ENCODE results near the gene TIGD3. TPM values are rescaled to one million over a fixed set of nuclear protein-coding genes. Genes with fewer than 3 reads are reported as not detected.
A peak's percentile ranks its signal among the peaks of the same experiment; 100 is the strongest.

The TIGD3 gene
- total RNA-seq, 1 experiment from 2014 or later, result 1.7 TPM

DNA sequence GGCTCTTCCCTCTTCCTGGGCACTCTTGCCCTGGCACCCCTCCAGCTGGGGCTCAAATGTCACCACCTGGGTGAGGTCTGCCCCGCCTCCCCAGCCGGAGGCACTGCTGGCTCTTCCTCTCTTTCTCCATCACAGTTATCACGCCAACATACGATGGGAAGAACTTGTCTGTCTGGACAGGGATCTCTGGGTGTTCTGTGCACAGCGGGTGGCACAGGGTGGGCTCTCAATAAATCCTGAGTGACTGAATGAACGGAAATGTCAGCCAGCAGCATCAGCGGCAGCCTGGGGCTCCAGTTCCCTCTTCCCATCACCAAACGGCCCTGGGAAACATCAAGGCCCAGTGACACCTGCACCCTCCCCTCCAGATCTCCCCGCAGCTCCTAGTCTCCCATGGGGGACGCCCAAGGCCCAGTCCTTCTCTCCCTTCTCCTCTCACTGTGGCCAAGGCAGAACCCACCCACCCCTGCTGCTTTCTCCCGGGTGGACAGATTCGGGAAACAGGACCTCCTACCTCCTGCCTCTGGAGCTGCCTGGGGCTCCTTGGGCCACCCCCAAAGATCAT lies 28.3 kb downstream of the TIGD3 start:
- intact Hi-C loops (cut with micrococcal nuclease; ENCODE audit: unreplicated experiment), result loop anchor here (1.0 to 2.0 kb wide), 4 partner anchors 39 to 188 kb away; partner anchors contain the start of genes NEAT1 and ZNRD2
- Histone ChIP-seq H3K27ac (peak overlapping the region; percentile 93), H3K4me1 (replicated peaks; ENCODE audit: insufficient read depth) (peaks cover 70% of the 10 kb centered on the region), H3K4me3 (peak overlapping the region; percentile 48; the same call in 1 of the 2 replicates), H3K27me3 (ENCODE audit: insufficient read depth, low read depth) (no peaks in the 10 kb centered on the region), H3F3A (ENCODE audit: insufficient read depth, low read depth) (peaks cover 55% of the 10 kb centered on the region), H3K9me2 (ENCODE audit: insufficient read depth) (no peaks in the 10 kb centered on the region), H3K9me3 (ENCODE audit: insufficient read depth, low read depth) (no peaks in the 10 kb centered on the region), H3K4me2 (peak overlapping the region; percentile 83), H3K79me2 (ENCODE audit: low read depth) (peaks cover 19% of the 10 kb centered on the region; the same call in 1 of the 2 replicates), H2AFZ (no peak overlapping the region), H3K36me3 (ENCODE audit: low read depth) (no peaks in the 10 kb centered on the region), H4K20me1 (ENCODE audit: insufficient read depth) (no peaks in the 10 kb centered on the region)
- BruUV-seq (replicated peaks), result TSS peak; percentile 66
- TF ChIP-seq, protein P1, sequence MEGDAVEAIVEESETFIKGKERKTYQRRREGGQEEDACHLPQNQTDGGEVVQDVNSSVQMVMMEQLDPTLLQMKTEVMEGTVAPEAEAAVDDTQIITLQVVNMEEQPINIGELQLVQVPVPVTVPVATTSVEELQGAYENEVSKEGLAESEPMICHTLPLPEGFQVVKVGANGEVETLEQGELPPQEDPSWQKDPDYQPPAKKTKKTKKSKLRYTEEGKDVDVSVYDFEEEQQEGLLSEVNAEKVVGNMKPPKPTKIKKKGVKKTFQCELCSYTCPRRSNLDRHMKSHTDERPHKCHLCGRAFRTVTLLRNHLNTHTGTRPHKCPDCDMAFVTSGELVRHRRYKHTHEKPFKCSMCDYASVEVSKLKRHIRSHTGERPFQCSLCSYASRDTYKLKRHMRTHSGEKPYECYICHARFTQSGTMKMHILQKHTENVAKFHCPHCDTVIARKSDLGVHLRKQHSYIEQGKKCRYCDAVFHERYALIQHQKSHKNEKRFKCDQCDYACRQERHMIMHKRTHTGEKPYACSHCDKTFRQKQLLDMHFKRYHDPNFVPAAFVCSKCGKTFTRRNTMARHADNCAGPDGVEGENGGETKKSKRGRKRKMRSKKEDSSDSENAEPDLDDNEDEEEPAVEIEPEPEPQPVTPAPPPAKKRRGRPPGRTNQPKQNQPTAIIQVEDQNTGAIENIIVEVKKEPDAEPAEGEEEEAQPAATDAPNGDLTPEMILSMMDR (conservative IDR thresholded peaks at IDR 0.05), result no peak
- no peak for TF ChIP-seq EZH2 (IDR thresholded peaks at IDR 0.05; ENCODE audit: low read depth)
- POLR2A ChIA-PET (ENCODE audit: unreplicated experiment), result interaction anchor here (0.5 to 1.2 kb wide), 3 partner anchors 25 to 111 kb away, joined by 6 to 18 read pairs (median 9); no protein-coding TSS in a partner anchor
- CTCF ChIA-PET, result interaction anchor here (0.6 kb wide), 2 partner anchors 255 to 270 kb away, joined by 3 read pairs; no protein-coding TSS in a partner anchor
- DNase-seq, result peak; percentile 90 to 97

DNA sequence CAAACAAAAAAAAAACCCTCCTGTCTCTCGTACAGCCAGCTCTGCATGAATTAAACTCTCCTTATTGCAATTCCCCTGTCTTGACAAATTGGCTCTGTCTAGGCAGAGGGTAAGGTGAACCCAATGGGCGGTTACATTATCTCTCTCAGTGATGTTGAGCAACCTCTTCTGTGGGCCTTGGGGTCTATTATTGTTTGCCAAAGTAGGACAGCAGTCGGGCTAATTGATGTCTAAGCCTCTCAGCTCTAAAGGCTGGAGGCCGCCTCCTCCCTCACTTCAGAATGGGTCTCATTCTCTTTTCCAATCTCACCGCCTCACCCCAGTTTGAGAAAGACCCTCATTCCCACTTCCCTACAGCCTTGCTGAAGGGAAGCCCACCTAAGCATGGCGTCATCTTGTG lies 29.2 kb downstream of the TIGD3 start:
- ChIA-PET CTCF (no interaction called here), POLR2A (ENCODE audit: unreplicated experiment) (no interaction called here)
- Histone ChIP-seq H3K27me3 (ENCODE audit: insufficient read depth, low read depth) (no peaks in the 10 kb centered on the region), H2AFZ (no peak overlapping the region), H3K4me1 (replicated peaks; ENCODE audit: insufficient read depth) (peaks cover 71% of the 10 kb centered on the region), H4K20me1 (ENCODE audit: insufficient read depth) (no peaks in the 10 kb centered on the region), H3K9me2 (ENCODE audit: insufficient read depth) (no peaks in the 10 kb centered on the region), H3K4me3 (no peak overlapping the region), H3K27ac (peak overlapping the region; percentile 93), H3K9me3 (ENCODE audit: insufficient read depth, low read depth) (no peaks in the 10 kb centered on the region), H3K36me3 (ENCODE audit: low read depth) (no peaks in the 10 kb centered on the region), H3F3A (ENCODE audit: insufficient read depth, low read depth) (peaks cover 54% of the 10 kb centered on the region), H3K79me2 (ENCODE audit: low read depth) (peaks cover 19% of the 10 kb centered on the region; the same call in 1 of the 2 replicates), H3K4me2 (peak overlapping the region; percentile 83)
- TF ChIP-seq EZH2 (IDR thresholded peaks at IDR 0.05; ENCODE audit: low read depth), result no peak
- TF ChIP-seq, protein P1 (conservative IDR thresholded peaks at IDR 0.05), result no peak
- intact Hi-C loops (cut with micrococcal nuclease; ENCODE audit: unreplicated experiment), result loop anchor here (2.0 kb wide), 1 partner anchor 187 kb away; the partner anchor contains the start of gene ZNRD2
- BruUV-seq (replicated peaks), result no TSS peak
- DNase-seq, result no peak

DNA sequence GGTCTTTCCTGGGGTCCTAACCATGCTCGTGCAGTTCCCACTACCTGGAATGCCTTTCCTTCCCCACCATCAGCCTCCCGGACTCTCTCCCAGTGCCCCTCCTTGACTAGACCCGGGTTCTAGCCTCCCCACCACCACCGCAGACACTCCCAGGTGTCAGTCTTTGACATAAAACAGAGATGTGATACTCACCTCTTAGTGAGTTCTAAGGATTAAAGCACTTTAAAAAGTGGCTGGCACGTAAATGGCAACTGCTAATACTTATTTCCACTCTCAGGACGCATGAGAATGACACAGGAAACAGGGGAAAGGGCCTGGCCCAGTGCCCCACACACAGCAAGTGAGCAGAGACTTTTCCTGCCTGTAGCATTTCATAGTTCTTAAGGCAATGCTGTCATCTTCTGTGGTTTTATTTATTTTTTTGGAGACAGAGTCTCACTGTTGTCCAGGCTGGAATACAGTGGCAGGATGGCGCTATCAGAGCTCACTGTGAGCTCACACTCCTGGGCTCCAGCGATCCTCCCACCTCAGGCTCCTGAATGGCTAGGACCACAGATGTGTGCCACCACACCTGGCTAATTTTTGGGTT lies 29.8 kb downstream of the TIGD3 start:
- ChIA-PET POLR2A (ENCODE audit: unreplicated experiment) (no interaction called here), CTCF (no interaction called here)
- H4K20me1 ChIP-seq (ENCODE audit: insufficient read depth), result no peaks in the 10 kb centered on the region
- H3K27me3 ChIP-seq (ENCODE audit: insufficient read depth, low read depth), result no peaks in the 10 kb centered on the region
- H3K4me3 ChIP-seq, result no peak overlapping the region
- BruUV-seq (replicated peaks), result no TSS peak
- H3K9me2 ChIP-seq (ENCODE audit: insufficient read depth), result no peaks in the 10 kb centered on the region
- H3K79me2 ChIP-seq (ENCODE audit: low read depth), result peaks cover 19% of the 10 kb centered on the region; the same call in 1 of the 2 replicates
- DNase-seq, result no peak
- peaks cover 54% of the 10 kb centered on the region for H3F3A ChIP-seq (ENCODE audit: insufficient read depth, low read depth)
- H3K4me2 ChIP-seq, result peak overlapping the region; percentile 83
- H3K27ac ChIP-seq, result peak overlapping the region; percentile 93
- H3K4me1 ChIP-seq (replicated peaks; ENCODE audit: insufficient read depth), result peaks cover 71% of the 10 kb centered on the region
- intact Hi-C loops (cut with micrococcal nuclease; ENCODE audit: unreplicated experiment), result no loop called here
- no peak overlapping the region for H2AFZ ChIP-seq
- no peak for TF ChIP-seq EZH2 (IDR thresholded peaks at IDR 0.05; ENCODE audit: low read depth)
- TF ChIP-seq, protein P1 (conservative IDR thresholded peaks at IDR 0.05), result no peak
- no peaks in the 10 kb centered on the region for H3K36me3 ChIP-seq (ENCODE audit: low read depth)
- H3K9me3 ChIP-seq (ENCODE audit: insufficient read depth, low read depth), result no peaks in the 10 kb centered on the region
